Breast epithelium (tissue), 3 donors: Measurements from ENCODE around the gene ADAMTS18.

ENCODE experiments used
- POLR2A ChIP-seq: fragments of 450-650 bp; IDR thresholded peaks from one replicate; pipeline ENCODE4 v1.6.1; 2016; ENCODE audit warnings: antibody characterized with exemption, mild to moderate bottlenecking, moderate library complexity
- TF ChIP-seq, protein P1 (sequence below), 3 donors: fragments of 450-650 bp; IDR thresholded peaks; one replicate each; pipeline ENCODE4 v1.5.1; 2016 to 2017; ENCODE audit warnings: antibody characterized with exemption in 3 of 3, mild to moderate bottlenecking in 3 of 3, moderate library complexity in 3 of 3

GRCh38 chr16:77394699-77395098 lies 40.1 kb downstream of the ADAMTS18 start:
- TF ChIP-seq, protein P1, sequence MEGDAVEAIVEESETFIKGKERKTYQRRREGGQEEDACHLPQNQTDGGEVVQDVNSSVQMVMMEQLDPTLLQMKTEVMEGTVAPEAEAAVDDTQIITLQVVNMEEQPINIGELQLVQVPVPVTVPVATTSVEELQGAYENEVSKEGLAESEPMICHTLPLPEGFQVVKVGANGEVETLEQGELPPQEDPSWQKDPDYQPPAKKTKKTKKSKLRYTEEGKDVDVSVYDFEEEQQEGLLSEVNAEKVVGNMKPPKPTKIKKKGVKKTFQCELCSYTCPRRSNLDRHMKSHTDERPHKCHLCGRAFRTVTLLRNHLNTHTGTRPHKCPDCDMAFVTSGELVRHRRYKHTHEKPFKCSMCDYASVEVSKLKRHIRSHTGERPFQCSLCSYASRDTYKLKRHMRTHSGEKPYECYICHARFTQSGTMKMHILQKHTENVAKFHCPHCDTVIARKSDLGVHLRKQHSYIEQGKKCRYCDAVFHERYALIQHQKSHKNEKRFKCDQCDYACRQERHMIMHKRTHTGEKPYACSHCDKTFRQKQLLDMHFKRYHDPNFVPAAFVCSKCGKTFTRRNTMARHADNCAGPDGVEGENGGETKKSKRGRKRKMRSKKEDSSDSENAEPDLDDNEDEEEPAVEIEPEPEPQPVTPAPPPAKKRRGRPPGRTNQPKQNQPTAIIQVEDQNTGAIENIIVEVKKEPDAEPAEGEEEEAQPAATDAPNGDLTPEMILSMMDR (IDR thresholded peaks at IDR 0.05), result no peak
- no peak for TF ChIP-seq POLR2A
